Gastrocnemius medialis (tissue), 4 donors: ENCODE data around the gene SUMO2.

Experiments used
- CTCF ChIP-seq, 5 experiments: fragments of 450-650 bp in 3 of 5; fragments of 200-600 bp in 2 of 5; sonication (generic) in 2 of 5; IDR thresholded peaks in 4 of 5; conservative IDR thresholded peaks in 1 of 5; 1 replicate in 4 of 5; 2 replicates in 1 of 5; pipeline ENCODE4 v1.5.1; 2016 to 2019; ENCODE audit warnings: antibody characterized with exemption in 5 of 5, mild to moderate bottlenecking in 3 of 5, moderate library complexity in 3 of 5
- POLR2A ChIP-seq, 2 donors: fragments of 450-650 bp; IDR thresholded peaks; one replicate each; pipeline ENCODE4 v1.6.1; 2017; ENCODE audit warnings: antibody characterized with exemption in 2 of 2, mild to moderate bottlenecking in 2 of 2, moderate library complexity in 2 of 2

GRCh38 chr17:75173526-75173925 is 9.2 kb downstream of the SUMO2 start:
- TF ChIP-seq CTCF (IDR thresholded peaks at IDR 0.05 in 4 of 5, conservative IDR thresholded peaks at IDR 0.05 in 1 of 5) (no peak), POLR2A (IDR thresholded peaks at IDR 0.05) (no peak)
